GM21529 (cell line): ENCODE results near the gene MRO.
"Not testable (repeated sequence)": the region's sequence is repeated elsewhere in the genome, so short reads cannot be mapped to it uniquely, and the experiment has no call there.

Experiments used
- ATAC-seq: cut with Tn5 transposase; IDR thresholded peaks from one replicate; pipeline ENCODE4 v1.9.1; 2021; ENCODE audit not compliant: unreplicated experiment

Gene MRO

GRCh38 chr18:50819728-50820378, at the start of gene MRO:
Gene MRO, minus strand, starts transcription at chr18:50820016. Its CDS starts 10,616 bp downstream, at chr18:50809400.
- peak; percentile 85 for ATAC-seq

DNA sequence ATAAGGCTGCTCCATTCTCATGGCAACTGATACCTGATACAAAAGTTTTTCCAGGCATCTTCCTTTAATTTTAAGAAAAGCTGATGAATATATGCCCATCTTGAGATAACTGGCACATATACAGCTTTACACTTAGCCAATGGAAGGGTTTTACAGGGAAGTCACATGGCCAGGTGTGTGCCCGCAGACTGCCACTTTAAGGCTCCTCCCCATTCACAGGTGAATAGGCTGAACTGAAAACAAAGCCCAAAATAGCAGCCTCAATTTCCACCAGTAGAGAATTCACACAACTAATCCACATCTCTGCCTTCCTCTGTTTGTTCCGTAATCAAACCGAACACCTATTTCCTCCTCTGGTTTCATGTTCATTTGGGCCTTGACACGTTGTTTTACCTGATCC, 49.3 kb upstream of the MRO start:
- ATAC-seq, result no peak

- ATAC-seq, result no peak
Measured at GRCh38 chr18:50866765-50867164, 46.9 kb upstream of the MRO start.

DNA sequence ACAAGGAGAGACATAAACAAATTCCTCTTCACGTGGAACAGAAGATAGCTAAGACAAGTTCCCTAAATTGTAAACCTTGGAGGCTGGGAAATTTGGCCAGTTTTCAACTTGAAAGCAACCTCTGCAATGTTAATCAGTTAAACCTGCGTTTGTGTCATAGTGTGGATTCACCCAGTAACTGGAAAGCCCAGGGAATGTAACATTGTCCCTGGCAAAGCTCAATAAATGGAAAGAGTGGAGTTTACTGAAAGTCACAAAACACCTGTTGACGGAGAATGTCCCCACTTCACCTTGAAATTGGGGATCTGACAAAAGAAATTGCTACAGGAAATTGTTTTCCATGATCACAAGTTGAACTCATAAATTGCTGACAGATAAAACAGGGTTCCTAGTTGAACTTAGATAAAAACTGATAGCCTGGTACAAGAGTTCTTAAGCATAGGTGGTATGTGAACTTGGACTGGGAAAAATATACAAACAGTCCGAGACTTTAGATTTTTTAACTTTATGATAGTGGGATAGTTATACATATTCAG, 44.1 kb upstream of the MRO start:
- no peak for ATAC-seq

GRCh38 chr18:50862401-50862800, 42.6 kb upstream of the MRO start:
- no peak for ATAC-seq

- no peak for ATAC-seq
Measured at GRCh38 chr18:50861617-50862016, 41.8 kb upstream of the MRO start.

DNA sequence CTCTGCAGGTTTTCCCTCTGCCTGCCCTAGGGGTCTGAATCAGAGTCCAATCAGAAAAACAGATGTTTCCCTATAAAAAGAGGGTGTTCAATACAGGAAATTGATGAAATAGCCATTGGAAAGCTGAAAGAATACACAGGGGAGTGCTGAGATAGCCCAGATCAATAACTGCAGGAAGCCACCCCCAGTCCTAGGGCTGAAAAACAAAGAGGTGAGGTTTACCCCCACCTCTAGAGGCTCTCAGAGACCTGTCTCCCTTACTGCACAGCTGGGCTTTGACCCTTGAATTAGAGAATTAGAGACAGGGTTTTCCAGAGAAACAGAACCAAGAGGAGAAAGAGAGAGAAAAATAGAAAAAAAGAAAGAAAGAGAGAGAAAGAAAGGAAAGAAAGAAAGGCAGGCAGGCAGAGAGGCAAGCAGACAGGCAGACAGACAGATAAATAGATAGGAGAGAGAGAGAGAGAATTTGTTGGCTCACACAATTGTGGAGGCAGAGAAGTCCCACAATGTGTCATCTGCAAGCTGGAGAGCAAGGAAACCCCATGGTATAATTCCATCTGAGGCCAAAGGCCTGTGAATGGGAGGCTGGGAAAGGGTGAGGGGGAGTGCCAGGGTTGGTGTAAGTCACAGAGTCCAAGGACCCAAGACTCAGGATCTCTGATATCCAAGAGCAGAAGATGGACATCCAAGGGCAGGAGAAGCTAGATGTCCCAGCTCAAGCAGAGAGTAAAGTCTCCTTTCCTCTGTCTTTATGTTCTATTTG, 40.2 kb upstream of the MRO start:
- no peak for ATAC-seq

DNA sequence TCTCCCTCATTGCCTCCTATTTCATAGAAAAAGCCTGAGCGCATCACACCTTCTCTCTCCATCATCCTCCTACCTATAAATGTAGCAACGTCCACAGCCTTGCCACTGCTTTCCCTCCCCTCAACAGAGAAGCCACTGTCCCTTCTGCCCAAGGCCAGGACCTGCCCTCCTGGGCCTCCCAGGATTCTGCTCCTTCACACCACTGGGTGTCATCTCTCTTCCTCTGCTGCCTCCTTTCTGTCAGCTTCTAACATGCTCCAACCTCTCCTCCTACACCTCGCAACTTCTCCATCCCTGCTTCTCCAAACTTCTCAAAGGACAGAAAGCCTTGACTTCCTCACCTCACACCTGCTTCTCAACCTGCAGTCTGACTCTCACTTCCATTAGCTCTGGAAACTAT, 37.9 kb upstream of the MRO start:
- no peak for ATAC-seq

DNA sequence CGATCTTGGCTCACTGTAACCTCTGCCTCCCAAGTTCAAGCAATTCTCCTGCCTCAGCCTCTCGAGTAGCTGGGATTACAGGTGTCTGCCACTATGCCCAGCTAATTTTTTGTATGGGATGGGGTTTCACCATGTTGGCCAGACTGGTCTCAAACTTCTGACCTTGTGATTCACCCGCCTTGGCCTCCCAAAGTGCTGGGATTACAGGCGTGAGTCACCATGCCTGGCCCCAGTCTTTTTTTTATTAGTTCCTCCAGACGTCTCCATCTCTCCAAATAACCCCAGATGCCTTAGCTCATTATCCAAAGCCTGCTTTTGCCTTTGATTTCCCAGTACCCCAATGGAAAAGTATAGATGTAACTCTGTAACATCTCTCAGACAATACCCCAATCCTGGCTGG, 37.4 kb upstream of the MRO start:
- not testable (repeated sequence) for ATAC-seq

- no peak for ATAC-seq
Measured at GRCh38 chr18:50855976-50856757, 36.4 kb upstream of the MRO start.

DNA sequence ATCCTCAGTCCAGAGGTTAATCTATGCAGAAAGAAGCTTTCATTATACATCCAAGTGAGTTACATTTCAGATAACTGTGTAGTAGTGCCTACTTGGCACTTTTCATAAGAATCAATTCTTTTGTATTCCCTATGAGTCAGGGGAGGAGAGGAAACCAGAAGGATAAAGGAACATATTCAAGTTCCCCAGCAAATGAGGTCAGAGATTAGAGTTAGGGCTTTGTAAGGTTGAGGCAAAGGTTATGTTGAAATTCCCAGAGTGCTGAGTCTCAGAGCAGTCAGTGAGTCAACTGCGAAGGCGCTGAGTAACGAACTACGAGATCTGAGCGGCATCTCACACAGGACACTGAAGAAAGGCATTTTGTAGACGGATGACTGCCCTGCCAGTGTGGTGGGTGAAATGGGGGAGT, 34.1 kb upstream of the MRO start:
- no peak for ATAC-seq

DNA sequence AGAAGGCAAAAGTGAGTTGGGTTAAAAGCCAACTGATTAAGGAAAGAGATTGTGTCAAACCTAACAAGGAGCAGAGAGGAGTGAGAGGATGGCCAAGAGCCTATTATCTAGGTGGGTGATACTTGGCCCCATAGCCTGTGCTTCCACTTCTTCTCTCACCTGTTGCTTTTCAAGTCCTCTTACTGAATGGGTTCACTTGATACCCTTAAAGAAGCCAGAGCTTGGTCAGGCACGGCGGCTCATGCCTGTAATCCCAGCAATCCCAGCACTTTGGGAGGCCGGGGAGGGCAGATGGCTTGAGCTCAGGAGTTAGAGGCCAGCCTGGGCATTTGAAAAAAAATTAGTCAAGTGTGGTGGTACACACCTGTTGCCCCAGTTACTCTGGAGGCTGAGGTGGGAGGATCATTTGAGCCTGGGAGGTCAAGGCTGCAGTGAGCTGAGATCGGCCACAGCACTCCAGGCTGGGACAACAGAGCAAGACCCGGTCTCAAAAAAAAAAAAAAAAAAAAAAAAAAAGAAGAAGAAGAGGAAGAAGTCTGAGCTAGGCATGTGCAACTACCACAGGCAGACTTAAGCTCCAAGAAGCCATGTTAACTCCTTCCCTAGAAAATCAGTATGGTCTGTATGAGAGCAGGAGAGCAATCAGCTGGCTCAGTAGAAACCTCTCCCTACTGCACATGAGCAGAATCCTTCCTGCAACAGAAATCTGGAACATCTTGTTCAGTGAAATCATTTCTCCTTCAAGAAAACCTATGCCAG, 30.7 kb upstream of the MRO start:
- ATAC-seq, result no peak

DNA sequence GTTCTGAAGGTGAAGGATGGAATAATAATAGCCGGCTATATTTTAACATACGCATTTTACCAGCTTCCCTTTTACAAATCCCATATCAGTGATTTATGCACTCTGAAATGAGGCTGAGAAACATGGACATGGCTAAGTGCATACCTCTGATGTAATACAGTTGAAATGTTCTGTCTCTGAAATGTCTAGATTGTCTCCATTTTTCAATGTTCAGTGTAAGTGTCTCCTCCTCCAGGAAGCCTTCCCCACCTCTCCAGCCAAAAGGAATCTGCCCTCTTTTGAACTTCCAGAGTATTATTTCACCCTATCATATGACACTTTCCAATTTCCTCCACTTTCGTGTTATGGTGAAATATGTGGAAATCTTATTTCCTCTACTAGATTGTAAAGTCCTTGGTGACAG, 29.6 kb upstream of the MRO start:
- ATAC-seq, result no peak

DNA sequence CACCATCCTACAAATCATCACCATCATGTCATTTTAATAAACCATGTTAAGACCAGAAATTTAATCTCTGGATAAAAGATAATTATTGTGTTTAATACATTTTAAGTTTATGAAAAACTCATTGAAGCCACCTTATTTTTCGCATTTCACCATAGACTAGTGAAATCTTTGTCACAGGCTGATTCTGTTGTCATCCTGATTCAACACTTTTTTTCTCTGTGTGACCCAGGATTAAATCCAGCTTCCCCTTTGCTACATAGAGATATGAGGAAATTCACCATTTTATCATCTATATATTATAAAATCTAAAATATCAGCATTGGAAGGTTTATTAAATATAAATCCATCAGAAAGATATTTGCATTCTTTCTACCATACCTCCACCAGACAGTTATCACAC, 29.2 kb upstream of the MRO start:
- no peak for ATAC-seq

DNA sequence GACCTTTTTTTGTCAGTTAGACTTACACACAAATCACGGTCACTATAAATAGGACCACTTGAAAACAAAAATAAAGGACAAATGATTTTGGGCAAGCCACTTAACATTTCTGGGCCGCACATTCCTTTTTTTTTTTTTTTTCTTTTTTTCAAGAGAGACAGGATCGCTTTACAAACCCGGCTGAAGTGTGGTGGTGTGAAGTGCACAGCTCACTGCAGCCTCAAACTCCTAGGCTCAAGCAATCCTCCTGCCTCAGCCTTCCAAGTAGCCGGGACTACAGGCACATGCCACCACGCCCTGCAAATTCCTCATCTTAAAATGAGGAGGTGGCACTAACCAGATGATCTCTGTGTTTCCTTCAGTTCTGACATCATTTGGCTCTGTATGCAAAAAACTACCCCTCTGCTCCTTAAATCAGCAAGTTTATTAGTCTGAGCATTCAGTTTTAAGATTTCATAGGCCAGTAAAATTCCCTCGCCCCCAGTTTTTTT, 28.3 kb upstream of the MRO start:
- no peak for ATAC-seq

- no peak for ATAC-seq
Measured at GRCh38 chr18:50847192-50847591, 27.4 kb upstream of the MRO start.

DNA sequence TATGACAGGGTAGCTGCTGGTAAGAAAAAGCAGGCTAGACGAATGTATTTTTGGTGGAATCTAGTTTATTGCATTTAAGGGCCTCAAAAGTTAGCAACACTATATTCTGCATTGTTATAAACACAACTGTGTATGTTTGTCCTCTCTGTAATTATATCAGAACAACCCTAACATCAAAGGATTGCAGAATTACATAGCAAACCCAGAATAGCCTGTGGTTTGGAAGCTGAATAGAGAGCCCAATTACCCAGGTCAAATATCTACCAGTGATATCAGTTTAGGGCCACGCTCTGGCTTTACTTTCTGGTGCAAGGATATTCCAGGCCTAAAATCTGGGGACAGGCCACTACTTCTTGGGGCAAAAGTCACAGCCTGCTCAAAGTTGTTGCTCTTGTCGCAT, 25.1 kb upstream of the MRO start:
- no peak for ATAC-seq

DNA sequence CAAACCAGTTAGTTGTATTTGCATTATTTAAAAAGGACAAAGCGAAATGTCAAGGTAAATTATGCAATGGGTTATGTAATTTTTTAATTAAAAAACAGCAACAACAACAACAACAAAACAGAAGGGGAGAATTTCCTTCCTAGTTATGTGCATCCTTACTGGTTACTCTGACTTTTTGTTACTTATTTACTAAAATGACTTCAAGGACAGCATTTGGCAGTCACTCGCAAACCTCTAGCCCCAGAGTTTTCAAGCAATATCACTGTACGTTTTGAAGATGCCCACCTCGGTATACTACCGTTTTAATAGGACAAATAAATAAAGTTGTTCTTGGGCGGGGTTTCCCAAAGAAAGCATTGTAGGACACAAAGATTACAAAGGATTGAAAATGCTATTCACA, 24.7 kb upstream of the MRO start:
- no peak for ATAC-seq

DNA sequence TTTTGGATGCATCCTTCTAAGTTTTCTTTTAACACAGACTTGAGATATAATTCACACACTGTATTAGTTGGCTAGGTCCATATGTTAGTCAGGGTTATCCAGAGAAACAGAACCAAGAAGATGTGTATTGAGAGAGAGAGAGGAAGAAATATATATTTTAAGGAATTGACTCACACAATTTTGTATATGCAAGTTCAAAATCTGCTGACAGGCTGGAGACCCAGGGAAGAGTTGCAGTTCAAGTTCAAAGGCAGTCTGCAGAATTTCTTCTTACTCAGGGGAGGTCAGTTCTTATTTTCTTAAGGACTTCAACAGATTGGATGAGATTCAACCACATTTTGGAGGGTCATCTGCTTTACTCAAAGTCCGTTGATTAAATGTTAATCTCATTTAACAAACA, 23.0 kb upstream of the MRO start:
- ATAC-seq, result no peak

- no peak for ATAC-seq
Measured at GRCh38 chr18:50839996-50840395, 20.2 kb upstream of the MRO start.

DNA sequence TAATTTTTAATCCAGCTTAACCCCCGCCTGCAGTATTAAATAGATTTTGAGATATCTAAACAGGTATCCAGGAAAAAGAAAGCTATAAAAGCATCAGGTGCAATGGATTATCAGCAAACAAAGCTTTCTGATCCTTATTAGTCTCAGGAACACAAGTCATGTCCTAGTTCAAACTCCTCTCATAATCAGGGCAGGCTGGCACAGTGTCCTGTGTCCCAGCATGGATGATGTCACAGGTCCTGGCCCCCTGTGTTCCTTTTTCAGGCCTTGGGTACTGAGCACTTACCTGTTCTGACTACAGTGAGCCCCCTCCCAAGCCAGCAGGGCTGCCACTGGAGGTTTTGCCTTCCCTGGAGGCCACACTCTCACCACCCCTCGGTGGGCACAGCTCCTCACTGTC, 19.5 kb upstream of the MRO start:
- no peak for ATAC-seq
